Calu3 (cell line): ENCODE results near the gene YPEL1. TPM values are rescaled to one million over a fixed set of nuclear protein-coding genes. Genes with fewer than 3 reads are reported as not detected.
A peak's percentile ranks its signal among the peaks of the same experiment; 100 is the strongest.

Experiments
- Bru-seq: library from RNA; stranded (reverse); fragments of 400-500 nt; gene quantifications from one replicate; lab custom pipeline; 2021; lab: Mats Ljungman, UMichigan
- BruChase-seq, 2 experiments: library from RNA; stranded (reverse); fragments of 400-500 nt; gene quantifications; one replicate each; lab custom pipeline; 2021; lab: Mats Ljungman, UMichigan
- BruUV-seq: library from RNA; stranded (reverse); fragments of 400-500 nt; replicated peaks from 2 replicates; lab custom pipeline; 2021; lab: Mats Ljungman, UMichigan
- CTCF ChIA-PET: fragments of 300-600 bp; sonication (Branson Sonifier 250); formaldehyde crosslinking; loops from one replicate; lab custom pipeline; 2022; ENCODE audit warnings: antibody characterized with exemption; lab: Charles Lee
- DNase-seq: peaks from one replicate; pipeline ENCODE4 v3.0.0; 2022
- H3K27ac Mint-ChIP-seq: one replicate; pipeline ENCODE4 v1.8.0; 2022; ENCODE audit warnings: mixed read lengths; ENCODE audit not compliant: unreplicated experiment
- H3K27me3 Mint-ChIP-seq: one replicate; pipeline ENCODE4 v1.8.0; 2022; ENCODE audit warnings: mixed read lengths; ENCODE audit not compliant: unreplicated experiment
- H3K36me3 Mint-ChIP-seq: one replicate; pipeline ENCODE4 v1.8.0; 2022; ENCODE audit warnings: mild to moderate bottlenecking, moderate library complexity, mixed read lengths; ENCODE audit not compliant: insufficient read depth, unreplicated experiment
- H3K4me1 Mint-ChIP-seq: one replicate; pipeline ENCODE4 v1.8.0; 2022; ENCODE audit warnings: mild to moderate bottlenecking, low read depth, mixed read lengths; ENCODE audit not compliant: unreplicated experiment
- H3K4me3 Mint-ChIP-seq: one replicate; pipeline ENCODE4 v1.8.0; 2022; ENCODE audit warnings: mild to moderate bottlenecking, low read depth, moderate library complexity, mixed read lengths; ENCODE audit not compliant: unreplicated experiment
- H3K9me3 Mint-ChIP-seq: one replicate; pipeline ENCODE4 v1.8.0; 2022; ENCODE audit warnings: low read depth, mixed read lengths; ENCODE audit not compliant: unreplicated experiment
- intact Hi-C: fragments of 100-400 bp; cut with micrococcal nuclease; formaldehyde crosslinking; loops from one replicate; pipeline ENCODE4 v1.10.0; 2022; ENCODE audit not compliant: unreplicated experiment
- long read RNA-seq: library from polyadenylated mRNA; stranded (forward); transcript quantifications from one replicate; pipeline ENCODE4 v2.0.0, GENCODE V29; 2022
- total RNA-seq: library from RNA; stranded (reverse); gene quantifications from 2 replicates; pipeline ENCODE4 v1.2.3, GENCODE V29; 2022
- TF ChIP-seq, protein P1 (sequence below): fragments of 200-600 bp; IDR thresholded peaks from one replicate; pipeline ENCODE4 v1.8.0; 2022; ENCODE audit warnings: antibody characterized with exemption; ENCODE audit not compliant: unreplicated experiment

The YPEL1 gene, protein sequence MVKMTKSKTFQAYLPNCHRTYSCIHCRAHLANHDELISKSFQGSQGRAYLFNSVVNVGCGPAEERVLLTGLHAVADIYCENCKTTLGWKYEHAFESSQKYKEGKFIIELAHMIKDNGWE
- total RNA-seq (1.7 and 3.3 TPM in 2 replicates), Bru-seq, nascent RNA (percentile 38 among the genes with signal in this experiment), BruChase-seq, experiment 1, labeled RNA remaining after a 6-hour chase (percentile 43 among the genes with signal in this experiment), BruChase-seq, experiment 2, labeled RNA remaining after a 2-hour chase (percentile 52 among the genes with signal in this experiment)
- long read RNA-seq, full-length matches to known transcripts = 2 of 3 reads
- long read RNA-seq, partial matches to known transcripts = 0 of 3 reads
- long read RNA-seq, other reads (novel, unspliced or antisense) = 1 of 3 reads

DNA sequence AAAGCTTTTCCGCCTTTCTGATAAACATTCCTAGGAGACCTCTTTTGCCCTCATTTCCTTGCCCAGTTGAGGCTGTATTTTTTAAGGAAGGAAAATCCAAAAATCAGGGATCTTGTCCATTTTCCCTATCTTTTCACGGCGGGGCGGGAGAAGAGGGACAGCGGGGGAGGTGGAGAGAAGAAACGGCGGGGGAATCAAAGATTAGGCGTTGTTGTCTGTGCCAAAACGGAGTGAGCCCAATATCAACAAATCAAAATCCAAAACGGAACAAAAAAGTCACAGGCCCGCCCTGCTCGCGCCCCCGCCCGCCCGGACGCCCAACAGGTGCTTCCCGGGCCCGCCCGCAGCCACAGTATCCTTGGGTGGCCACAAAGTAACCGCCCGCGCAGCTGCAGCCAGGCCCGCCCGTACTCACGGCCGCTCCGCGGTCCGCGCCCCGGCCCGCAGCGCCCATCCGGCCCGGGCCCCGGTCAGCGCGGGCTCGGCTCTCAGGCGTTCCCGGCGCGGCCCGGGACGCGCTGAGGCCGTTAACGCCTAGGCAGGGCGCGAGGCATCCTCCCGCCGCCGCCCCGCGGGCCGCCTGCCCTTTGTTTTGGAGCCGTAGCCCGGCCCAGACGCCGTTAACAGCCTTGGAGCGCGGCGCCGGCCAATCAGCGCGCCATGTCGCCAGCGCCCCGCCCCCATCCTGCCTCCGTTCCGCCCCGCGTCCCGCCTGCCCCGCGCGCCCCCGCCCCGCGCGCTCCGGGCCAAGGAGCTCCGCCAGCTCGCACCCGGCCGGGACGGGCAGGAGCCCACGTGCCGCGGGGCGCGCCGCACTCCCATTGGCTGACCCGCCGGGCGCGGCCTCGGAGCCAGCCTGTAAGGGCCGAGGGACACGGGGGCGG, at the start of gene YPEL1:
Gene YPEL1, minus strand, starts transcription at position 595 of the 884 bp plus-strand sequence. CDS start 25,050 bp downstream, outside the sequence.
- H3K4me3 Mint-ChIP-seq = peak within 1 kb of the TSS; percentile 79
- TF ChIP-seq, protein P1, sequence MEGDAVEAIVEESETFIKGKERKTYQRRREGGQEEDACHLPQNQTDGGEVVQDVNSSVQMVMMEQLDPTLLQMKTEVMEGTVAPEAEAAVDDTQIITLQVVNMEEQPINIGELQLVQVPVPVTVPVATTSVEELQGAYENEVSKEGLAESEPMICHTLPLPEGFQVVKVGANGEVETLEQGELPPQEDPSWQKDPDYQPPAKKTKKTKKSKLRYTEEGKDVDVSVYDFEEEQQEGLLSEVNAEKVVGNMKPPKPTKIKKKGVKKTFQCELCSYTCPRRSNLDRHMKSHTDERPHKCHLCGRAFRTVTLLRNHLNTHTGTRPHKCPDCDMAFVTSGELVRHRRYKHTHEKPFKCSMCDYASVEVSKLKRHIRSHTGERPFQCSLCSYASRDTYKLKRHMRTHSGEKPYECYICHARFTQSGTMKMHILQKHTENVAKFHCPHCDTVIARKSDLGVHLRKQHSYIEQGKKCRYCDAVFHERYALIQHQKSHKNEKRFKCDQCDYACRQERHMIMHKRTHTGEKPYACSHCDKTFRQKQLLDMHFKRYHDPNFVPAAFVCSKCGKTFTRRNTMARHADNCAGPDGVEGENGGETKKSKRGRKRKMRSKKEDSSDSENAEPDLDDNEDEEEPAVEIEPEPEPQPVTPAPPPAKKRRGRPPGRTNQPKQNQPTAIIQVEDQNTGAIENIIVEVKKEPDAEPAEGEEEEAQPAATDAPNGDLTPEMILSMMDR = no peak
- H3K27me3 Mint-ChIP-seq = peaks cover 22% of the 10 kb centered on the region
- peak; percentile 99 for DNase-seq
- H3K4me1 Mint-ChIP-seq = peaks cover 16% of the 10 kb centered on the region
- CTCF ChIA-PET = interaction anchor here (0.6 to 1.4 kb wide), 5 partner anchors 9 to 1721 kb away, joined by 3 to 7 read pairs (median 5); partner anchors contain the start of gene PPM1F
- peaks cover 8% of the 10 kb centered on the region for H3K36me3 Mint-ChIP-seq
- peak within 1 kb of the TSS; percentile 74 for H3K27ac Mint-ChIP-seq
- intact Hi-C loops = no loop called here
- no peaks in the 10 kb centered on the region for H3K9me3 Mint-ChIP-seq
- no TSS peak for BruUV-seq

DNA sequence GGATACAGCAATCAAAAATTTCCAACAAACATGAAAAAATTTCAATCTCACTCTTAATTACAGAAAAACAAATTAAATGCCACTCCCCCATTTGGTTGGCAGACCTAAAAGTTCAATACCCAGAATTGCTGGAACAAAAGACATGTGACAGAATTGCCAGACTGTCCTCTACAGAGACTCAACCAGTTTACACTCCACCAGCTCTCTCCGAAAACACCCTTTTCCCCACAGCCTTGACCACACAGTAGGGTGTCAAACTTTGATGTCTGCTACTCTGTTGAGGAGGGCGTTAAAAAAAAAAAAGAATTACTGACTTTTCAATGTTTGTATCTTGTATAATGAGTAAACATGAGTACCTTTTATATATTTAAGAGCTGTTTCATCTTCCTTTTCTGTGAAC, 44.7 kb upstream of the YPEL1 start:
- Mint-ChIP-seq H3K4me1 (no peaks in the 10 kb centered on the region), H3K27ac (no peak overlapping the region), H3K36me3 (peaks cover 15% of the 10 kb centered on the region), H3K4me3 (no peak overlapping the region), H3K9me3 (no peaks in the 10 kb centered on the region), H3K27me3 (no peaks in the 10 kb centered on the region)
- no peak for DNase-seq
- BruUV-seq = no TSS peak
- CTCF ChIA-PET = no interaction called here
- TF ChIP-seq, protein P1 = no peak
- intact Hi-C loops = no loop called here

GRCh38 chr22:21779444-21779843, 43.9 kb upstream of the YPEL1 start:
- no TSS peak for BruUV-seq
- CTCF ChIA-PET = no interaction called here
- intact Hi-C loops = no loop called here
- TF ChIP-seq, protein P1 = no peak
- no peaks in the 10 kb centered on the region for H3K27me3 Mint-ChIP-seq
- H3K27ac Mint-ChIP-seq = no peak overlapping the region
- H3K4me1 Mint-ChIP-seq = no peaks in the 10 kb centered on the region
- no peak for DNase-seq
- H3K36me3 Mint-ChIP-seq = peaks cover 14% of the 10 kb centered on the region
- no peaks in the 10 kb centered on the region for H3K9me3 Mint-ChIP-seq
- H3K4me3 Mint-ChIP-seq = no peak overlapping the region

GRCh38 chr22:21778705-21779363, 43.2 kb upstream of the YPEL1 start:
- TF ChIP-seq, protein P1 = no peak
- H3K4me1 Mint-ChIP-seq = no peaks in the 10 kb centered on the region
- peaks cover 7% of the 10 kb centered on the region for H3K36me3 Mint-ChIP-seq
- intact Hi-C loops = no loop called here
- CTCF ChIA-PET = no interaction called here
- no peak overlapping the region for H3K4me3 Mint-ChIP-seq
- no peaks in the 10 kb centered on the region for H3K27me3 Mint-ChIP-seq
- H3K9me3 Mint-ChIP-seq = no peaks in the 10 kb centered on the region
- no peak for DNase-seq
- no peak overlapping the region for H3K27ac Mint-ChIP-seq
- no TSS peak for BruUV-seq
